ENCODE data around the gene SLX4.
"Not testable (repeated sequence)": the region's sequence is repeated elsewhere in the genome, so short reads cannot be mapped to it uniquely, and the experiment has no call there.

SLX4 gene

DNA sequence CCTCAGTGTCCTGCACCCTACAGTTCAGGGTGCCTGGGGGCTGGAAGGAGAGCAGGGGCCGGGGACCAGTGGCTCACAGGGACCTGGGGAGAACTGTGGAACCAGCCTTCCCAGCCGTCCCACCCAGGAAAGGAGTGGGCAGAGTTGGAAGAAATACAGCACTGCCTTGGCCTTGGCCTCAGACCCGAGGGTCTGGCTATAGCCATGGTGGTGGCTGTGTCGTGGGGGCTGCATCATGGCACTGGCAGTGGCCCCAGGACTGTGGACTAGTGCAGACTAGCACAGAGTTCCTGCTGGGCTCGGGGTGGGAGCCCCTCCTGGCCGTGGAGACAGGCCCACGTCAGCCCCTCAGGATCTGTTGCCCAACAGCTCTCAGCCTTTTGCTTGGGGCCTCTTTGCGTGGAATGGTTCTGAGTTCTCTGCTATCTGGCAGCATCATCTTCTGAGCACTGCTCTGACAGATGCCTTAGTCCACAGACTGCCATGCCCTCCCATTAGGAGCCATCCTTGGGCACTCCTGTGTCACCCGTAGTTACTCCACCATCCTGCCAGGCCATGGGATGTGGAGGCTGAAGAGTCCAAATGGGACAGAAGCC, 30.5 kb upstream of the SLX4 start:
- DNase-seq, result no peak

GRCh38 chr16:3640632-3641501, 29.5 kb upstream of the SLX4 start:
- DNase-seq, result no peak

DNA sequence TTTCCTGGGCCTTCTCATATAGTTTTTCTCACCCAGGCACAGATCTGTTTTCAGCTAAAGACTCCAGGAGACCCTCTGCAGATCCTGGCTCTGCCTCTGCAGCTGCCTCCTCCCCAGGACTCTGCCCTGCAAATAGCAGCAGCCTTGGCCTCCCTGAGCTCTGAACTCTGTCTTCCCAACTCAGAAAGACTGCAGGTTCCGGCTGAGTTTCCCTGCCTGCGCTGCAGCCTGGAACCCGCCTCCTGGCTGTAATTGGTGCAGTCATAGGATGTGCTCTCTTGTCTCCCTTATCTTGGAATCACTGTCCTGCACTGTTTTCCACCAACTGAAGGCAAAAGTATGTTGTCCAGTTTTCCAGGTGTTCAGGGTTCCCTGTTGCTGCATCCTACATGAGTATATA, 28.8 kb upstream of the SLX4 start:
- DNase-seq, result no peak

DNA sequence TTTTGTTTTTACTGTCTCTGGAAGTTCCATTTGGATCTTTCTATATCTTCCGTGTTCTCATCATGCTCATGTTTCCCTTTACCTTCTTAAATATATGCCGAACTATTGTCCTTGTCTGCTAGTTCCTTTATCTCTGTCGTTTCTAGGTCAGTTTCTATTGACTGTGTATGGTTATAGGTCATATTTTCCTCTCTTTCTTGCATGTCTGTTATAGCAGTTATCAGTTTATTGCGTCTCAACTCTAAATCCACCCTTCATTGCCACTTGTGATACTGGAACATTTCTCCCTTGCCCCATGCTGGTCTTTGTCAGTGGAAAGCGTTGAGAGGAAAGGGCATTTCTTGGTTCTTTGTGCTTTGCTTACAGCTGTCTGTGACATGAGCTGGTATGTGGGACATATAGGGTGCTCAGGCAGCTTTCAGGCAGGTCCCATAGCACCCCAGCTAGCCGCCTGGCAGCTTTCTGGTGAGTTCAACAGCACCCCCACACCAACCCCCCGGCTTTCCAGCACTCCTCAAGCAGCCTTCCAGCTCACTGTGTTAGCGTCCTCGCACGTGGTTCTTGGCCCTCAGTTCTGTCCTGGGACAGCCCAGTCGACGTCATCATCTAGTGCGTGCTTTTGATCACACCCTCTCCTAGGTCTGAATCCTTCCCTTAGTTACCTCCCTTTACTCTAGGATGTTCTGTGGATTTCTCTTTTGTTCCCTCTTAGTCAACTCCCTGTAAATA, 27.7 kb upstream of the SLX4 start:
- no peak for DNase-seq

- DNase-seq, result no peak
These were observed 26.0 kb upstream of the SLX4 start for GRCh38 chr16:3637371-3637923.

DNA sequence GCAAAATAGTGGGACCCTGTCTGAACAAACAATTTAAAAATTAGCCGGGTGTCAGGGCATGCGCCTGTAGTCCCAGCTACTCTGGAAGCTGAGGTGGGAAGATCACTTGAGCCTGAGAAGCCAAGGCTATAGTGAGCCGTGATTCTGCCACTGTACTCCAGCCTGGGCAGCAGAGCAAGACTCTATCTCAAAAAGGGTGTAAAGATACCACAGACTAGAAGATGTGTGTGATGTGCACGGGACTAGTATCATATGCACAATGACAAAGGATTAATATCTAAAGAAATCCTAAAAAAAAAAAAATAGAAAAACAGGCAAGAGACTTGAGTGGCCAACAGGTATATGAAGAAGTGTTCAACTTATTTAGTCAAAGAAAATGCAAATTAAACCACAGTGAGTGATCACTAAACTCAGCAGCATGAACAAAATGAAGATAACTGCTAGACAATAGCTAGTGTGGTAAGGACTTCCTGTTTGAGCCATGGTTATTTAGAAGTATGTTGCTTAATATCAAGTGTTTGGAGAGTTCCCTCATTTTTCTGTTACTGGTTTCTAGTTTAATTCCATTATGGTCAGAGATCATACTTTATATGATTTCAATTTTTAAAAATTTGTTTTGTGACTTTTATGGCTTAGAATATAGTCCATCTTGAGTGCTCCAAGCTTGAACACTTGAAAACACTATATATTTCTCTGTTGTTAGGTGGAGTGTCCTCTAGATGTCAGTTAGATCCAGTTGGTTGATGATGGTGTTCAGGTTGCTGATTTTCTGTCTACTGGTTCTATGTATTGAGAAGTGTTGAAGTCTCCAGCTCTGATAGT, 14.7 kb upstream of the SLX4 start:
- DNase-seq, result no peak

- no peak for DNase-seq
These were observed 13.9 kb upstream of the SLX4 start for GRCh38 chr16:3625331-3625730.

DNA sequence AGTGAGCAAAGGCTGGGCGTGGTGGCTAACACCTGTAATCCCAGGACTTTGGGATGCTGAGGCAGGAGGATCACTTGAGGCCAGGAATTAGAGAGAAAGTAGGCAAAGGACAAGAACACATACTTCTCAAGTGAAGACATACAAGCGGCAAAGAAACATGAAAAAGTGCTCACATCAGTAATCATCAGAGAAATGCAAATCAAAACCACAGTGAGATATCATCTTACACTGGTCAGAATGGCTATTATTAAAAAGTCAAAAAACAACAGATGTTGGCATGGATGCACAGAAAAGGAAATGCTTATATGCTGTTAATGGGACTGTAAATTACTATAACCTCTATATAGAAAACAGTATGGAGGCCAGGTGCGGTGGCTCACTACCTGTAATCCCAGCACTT, 12.2 kb upstream of the SLX4 start:
- no peak for DNase-seq

- DNase-seq, result no peak
These were observed 7.3 kb upstream of the SLX4 start for GRCh38 chr16:3618769-3619141.

DNA sequence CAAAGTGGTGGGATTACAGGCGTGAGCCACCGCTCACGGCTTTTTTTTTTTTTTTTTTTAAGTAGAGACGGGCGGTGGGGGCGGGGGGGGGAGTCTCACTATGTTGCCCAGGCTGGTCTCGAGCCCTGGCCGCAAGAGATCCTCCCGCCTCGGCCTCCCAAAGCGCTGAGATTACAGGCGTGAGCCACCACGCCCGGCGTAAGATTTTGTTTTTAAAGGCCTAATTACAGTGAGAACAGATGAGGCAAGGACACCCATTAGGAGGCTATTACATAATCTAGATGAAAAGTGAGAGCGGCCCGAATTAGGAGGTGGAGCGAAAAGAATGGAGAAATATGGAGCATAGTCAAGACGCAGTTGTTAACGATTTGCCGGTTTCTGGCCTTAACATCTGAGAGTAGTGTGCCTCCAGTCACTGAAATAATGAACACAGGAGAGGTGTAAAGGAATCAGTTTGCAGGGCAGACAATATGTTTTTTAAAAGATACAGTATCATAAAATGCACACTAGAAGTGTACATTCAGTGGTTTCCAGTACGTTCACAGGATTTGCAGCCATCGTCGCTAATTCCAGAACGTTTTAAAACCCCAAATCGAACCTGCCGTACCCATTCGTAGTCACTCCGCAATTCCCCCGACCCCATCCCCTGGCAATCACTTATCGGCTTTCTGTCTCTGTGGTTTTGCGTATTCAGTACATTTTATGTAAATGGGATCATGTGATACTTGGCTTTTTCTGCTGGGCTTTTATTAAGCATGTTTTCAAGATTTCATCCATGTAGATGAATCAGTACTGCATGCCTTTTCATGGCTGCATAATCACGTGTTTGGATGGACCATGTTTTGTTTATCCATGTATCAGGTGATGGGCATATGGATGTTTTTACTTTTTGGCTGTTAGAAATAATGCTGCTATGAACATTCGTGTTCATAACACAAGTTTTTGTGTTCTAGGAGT, 1.4 kb upstream of the SLX4 start:
- DNase-seq, result no peak

GRCh38 chr16:3610698-3611145, 684 bp downstream of the SLX4 start:
- DNase-seq, result no peak

- DNase-seq, result no peak
These were observed 1.3 kb downstream of the SLX4 start for GRCh38 chr16:3609895-3610697.

DNA sequence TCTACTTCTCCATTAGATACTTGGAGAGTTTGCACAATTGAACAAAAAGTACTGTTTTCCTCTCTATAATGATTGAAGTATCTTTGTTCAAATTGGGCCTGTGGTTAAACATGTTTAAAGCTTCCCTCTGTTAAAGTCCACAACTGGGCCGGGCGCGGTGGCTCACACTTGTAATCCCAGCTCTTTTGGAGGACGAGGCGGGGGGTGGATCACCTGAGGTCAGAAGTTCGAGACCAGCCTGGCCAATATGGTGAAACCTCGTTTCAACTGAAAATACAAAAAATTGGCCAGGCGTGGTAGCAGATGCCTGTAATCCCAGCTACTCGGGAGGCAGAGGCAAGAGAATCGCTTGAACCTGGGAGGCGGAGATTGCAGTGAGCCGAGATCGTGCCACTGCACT, 2.4 kb downstream of the SLX4 start:
- not testable (repeated sequence) for DNase-seq

DNA sequence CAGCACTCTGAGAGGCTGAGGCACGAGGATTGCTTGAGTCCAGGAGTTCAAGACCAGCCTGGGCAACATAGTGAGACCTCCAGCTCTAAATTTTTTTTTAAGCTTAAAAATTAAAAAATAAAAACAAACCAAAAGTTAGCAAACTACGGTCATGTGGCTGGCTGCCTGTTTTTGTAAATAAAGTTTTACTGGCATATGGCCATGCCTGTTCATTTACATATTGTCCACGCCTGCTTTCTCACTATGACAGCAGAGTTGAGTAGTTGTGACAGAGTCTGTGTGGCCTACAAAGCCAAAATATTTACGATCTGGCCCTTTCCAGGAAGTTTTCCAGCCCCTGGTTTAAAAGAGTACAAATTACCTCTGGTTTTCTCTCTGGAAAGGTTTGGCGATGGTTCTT, 3.3 kb downstream of the SLX4 start:
- no peak for DNase-seq

DNA sequence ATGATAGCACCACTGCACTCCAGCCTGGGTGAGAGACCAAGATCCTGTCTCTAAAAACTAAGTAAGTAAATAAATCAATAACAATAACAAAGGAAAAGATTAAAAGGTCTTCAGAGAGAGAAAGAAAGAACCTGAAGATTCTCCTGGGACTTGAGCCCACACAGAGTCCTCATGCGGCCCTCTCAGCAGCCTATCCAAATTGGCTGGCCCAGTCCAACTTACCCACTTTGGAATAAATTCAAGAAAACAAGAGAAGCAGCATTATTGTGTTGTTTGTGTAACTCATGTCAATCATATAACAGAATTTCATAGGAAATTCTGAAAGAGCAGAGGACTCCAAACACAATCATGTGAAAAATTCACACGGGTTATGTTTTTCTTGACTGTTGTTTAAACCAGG, 3.8 kb downstream of the SLX4 start:
- DNase-seq, result no peak

- DNase-seq, result no peak
These were observed 4.2 kb downstream of the SLX4 start for GRCh38 chr16:3607161-3607560.

DNA sequence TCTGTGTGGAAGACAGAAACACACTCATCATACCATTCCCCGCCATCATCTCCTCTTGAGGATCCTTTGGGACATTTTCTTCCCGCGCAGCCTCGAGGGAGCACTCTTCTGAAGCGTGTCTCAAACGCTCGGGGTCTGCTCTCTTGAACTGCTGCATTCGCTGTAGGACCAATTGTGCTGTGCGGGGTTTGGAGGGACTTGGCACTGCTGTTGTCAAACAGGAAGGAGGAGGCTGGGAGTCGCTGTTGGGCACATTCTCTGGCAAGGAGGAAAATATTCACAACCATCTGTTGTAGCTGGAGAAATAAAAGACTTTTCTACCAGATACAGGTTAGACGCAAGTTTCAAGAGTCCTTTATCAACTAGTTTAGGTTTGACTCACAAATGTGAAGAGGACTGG, 5.0 kb downstream of the SLX4 start:
- no peak for DNase-seq

DNA sequence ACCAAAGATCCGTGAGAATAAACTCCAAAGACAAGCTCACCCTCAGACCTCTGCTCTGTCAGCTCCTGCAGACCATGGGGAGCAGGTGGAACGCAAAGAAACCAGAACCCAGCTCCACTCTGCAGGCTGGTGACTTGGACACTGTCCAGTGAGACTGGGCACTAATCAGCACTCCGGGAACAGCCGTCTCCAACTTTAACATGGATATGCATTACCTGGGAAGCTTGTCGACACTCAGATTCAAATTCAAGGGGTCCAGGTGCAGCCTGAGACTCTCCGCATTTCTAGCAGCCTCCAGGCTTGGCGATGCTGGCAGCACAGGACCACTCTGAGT, 9.1 kb downstream of the SLX4 start:
- DNase-seq, result no peak

DNA sequence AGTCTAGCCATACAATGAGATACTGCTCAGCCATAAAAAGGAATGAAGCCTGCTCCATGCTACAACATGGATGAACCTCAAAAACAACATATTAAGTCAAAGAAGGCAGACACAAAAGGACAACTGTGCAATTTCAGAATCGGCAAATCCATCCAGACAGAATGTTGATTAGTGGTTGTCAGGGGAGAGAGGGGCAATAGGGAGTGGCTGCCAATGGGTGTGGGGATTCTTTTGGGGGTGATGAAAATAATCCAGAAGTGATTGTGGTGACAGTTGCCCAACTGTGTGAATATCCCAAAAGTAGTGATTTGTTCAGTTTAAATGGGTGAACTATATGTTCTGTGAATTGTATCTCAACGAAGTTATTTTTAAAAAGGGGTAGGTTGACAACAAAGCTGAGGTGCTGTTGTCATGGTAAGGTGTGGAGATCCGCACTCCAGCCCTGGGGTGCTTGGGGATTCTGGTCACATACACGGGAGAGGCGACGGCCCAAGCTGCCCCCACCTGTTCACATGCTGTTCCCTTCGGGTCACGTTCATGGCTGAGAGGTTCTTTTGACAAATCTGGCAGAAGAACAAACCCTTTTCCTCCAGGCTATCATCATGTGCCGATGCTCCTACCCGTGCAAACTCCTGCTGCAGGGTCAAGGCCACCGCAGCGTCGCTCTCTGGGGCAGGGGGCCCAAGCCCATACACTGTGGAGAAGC, 9.6 kb downstream of the SLX4 start:
- no peak for DNase-seq

DNA sequence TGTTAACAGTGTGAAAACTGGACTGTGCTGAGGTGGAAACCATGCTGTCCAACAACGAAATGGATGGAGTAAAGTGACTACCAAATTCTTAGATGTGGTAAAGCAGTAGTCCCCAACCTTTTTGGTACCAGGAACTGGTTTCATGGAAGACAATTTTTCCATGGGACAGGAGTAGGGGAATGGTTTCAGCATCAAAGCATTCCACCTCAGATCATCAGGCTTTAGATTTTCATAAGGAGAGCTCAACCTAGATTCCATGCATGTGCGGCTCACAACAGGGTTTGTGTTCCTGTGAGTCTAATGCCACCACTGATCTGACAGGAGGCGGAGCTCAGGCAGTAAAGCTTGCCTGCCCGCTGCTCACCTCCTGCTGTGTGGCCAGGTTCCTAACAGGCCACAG, 11.5 kb downstream of the SLX4 start:
- DNase-seq, result no peak
